Stimulated activated CD4-positive, alpha-beta T cell treated with anti-CD3 and anti-CD28 coated beads, Interleukin-15, amount 100 ng/mL, for 24 hours (primary cell): ENCODE data around the gene ASB18.
"Not testable (repeated sequence)": the region's sequence is repeated elsewhere in the genome, so short reads cannot be mapped to it uniquely, and the experiment has no call there.

Experiments
- DNase-seq: peaks from one replicate; pipeline ENCODE4 v3.0.0-alpha.2; 2020

The ASB18 gene

DNA sequence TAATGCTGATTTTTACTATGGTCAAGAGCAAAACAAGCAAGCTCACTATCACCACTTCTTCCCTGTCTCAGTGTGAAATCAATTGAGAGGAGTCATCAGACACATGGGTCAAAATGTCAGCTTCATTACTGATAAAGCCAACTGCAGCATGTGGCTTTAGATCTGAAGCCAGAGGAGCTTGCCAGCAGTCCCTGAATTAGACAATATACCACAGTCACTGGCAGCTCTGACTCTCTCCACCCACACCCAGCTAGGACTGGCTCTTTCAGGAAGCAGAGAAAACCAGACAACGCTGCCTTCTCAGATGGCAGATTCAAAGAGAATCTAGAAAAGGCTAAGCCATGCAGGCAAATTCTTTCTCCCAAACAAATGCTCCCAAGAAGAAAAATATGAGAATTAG lies 20.0 kb upstream of the ASB18 start:
- DNase-seq: no peak

DNA sequence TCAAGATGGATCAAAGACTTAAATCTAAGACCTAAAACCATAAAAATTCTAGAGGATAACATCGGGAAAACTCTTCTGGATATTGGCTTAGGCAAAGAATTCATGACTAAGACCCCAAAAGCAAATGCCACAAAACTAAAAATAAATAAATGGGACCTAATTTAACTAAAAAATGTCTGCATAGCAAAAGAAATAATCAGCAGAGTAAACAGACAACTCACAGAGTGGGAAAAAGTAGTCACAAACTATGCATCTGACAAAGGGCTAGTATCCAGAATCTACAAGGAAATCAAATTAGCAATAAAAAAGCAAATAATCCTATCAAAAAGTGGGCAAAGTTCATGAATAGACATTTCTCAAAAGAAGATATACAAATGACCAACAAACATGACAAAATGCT lies 18.2 kb upstream of the ASB18 start:
- DNase-seq: no peak

DNA sequence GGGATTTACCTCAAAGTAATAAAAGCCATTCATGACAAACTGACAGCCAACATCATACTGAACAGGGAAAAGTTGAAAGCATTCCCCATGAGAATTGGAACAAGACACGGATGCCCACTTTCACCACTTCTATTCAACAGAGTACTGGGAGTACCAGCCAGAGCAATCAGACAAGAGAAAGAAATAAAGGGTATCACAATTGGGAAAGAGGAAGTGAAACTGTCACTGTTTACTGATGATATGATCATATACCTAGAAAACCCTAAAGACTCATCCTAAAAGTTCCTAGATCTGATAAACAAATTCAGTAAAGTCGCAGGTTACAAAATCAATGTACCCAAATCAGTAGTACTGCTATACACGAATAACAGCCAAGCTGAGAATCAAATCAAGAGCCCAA lies 17.2 kb upstream of the ASB18 start:
- no peak for DNase-seq

DNA sequence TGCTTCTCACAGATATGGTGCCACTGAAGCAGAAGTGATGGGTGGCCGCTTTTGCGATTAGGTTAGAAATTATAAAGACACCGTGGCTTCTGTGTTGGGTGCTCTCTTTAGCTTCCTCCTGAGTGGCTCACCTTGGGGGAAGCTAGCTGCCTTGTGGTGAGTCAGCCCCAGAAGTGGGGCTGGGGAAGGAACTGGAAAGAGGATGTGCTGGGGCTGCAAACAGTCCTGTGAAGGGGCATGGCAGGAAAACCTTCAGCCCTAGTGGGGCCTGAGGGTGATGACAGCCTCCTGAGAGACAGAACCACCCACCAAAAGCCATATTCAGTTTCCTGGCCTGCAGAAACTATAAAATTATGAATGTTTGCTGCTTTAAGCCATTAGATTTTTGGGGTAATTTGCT lies 8.9 kb upstream of the ASB18 start:
- no peak for DNase-seq

DNA sequence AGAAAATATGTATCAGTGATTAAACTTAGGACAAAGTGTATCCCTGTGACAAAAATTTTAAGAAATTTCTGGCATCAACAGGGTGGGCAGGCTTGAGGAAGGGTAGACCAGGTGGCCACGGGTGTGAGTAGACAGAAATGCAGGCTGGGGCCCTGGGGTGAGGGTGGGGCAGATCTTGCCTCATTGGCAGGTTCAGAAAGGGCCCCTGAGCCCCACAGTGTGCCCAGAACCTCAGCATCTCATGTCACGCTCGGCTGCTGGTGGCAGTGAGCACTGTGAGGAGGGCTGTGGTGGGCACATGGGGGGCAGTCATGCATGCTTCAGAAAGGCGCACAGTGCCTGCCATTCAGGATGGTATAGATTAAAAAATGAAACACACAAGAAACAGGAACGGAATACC lies 7.6 kb upstream of the ASB18 start:
- DNase-seq: no peak

DNA sequence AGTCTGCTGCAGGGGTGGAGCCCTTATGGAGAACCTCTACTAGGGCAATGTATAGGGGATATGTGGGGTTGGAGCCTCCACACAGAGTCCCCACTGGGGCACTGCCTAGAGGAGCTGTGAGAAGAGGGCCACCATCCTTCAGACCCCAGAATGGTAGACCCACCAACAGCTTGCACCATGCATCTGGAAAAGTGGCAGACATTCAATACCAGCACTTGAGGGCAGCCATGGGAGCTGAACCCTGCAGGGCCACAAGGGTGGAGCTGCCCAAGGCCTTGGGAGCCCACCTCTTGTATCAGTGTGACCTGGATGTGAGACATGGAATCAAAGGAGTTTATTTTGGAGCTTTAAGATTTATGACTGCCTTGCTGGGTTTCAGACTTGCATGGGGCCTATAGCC lies 5.7 kb upstream of the ASB18 start:
- DNase-seq: not testable (repeated sequence)

DNA sequence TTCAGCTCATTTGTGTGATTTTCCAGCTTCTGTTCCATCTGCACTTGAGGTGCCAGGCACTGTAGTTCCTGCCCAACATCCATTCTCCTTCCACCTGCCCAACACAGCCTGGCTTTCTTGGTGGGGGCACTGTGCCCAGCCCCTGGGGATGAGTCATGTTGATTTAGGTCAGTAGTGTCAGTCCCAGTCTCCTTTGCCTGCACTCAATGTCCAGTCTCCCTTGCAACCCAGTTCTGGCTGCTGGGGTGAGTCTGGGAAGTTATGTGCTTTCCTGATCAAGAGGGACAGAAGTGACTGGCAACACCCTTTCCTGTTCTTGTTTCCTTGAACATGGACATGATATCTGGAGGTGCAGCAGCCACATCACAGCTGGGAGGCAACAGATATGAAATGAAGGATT lies 1.5 kb upstream of the ASB18 start:
- no peak for DNase-seq

DNA sequence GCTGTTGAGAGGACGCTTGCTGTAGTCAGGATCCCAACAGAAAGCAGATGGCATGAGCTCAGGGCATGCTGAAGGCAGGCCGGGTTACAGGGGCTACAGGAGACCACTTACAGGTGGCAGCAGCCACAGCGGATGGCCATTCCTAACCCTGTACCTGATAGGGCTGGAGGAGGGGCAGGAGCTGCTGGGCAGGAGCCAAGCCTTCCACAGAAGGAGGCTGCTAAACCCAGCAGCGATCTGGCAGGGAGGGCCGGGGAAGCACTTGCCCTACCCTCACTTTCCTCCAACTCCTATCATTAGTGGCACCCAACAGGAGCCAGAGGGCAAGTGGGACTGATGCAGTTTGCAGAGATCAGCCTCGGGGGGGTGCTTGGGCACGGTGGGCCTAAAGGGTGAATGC lies 2.0 kb downstream of the ASB18 start:
- no peak for DNase-seq

DNA sequence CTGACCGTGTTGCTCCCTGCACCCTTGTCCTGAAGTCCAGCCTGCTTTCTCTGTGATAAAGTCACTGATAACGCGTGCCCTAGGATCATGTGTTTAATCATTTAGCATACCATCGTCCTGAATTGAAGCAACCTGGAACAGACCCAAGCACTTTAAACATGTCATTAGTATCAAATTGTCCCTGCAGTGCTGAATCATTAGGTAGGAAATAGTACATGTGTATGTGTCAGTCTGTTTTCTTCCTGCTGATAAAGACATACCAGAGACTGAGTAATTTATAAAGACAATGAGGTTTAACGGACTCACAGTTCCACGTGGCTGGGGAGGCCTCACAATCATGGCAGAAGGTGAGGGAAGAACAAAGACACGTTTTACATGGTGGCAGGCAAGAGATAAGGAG lies 2.8 kb downstream of the ASB18 start:
- no peak for DNase-seq

DNA sequence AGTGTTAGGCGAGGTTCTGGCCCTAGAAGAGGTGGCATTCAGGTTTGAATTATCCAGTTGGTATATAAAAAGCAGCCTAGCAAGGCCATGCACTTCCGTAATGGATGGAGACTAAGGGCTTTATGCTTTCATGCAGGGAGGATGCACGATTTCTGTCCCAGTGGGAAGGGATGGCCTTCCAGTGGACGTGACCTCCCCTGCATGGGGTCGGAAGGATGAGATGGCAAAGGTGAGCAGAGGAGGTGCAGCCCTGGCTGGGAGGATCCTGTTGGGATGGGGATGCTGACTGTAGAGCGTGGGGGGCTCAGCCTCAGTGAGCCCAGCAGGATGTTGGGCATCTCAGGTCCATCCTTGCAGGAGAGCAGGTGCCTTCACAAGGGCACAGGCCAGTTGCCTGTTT lies 4.8 kb downstream of the ASB18 start:
- DNase-seq: no peak

DNA sequence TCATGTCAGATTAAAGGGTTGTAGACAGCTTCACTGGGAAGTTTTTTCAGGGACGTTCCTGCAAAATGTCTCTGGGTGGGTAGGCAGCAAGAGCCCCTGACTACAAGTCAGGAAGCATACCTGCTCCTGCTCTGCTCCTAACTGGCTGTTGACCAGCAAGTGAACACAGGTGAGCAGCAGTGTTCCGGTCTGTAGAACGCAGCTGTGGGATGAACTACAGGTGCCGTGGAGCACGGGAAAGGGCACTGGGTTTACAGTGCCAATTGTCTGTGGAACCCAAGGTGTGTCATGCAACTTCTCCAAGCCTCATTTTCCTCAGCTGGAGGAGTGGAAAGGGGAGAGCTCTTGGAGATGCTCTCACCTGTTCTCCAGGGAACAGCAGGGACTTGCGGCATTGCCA lies 6.6 kb downstream of the ASB18 start:
- DNase-seq: no peak

DNA sequence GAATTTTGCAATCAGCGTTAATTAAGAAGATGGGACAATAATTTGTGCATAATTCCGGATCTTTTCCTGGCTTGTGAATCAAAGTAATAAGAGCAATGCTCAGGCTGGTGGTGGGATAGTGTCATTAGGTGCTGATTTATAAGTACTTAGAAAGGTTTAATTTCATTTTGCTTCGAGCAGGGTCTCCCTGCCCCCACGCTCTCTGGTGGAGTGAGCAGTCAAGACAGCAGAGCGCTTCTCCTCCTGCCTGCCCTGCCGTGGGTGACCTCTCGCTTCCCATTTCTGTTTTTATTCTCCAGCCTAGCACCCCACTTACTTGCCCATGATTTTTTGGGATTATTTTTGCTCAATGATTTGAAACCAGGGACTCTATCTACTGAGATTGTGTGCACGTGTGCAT lies 7.1 kb downstream of the ASB18 start:
- DNase-seq: no peak

DNA sequence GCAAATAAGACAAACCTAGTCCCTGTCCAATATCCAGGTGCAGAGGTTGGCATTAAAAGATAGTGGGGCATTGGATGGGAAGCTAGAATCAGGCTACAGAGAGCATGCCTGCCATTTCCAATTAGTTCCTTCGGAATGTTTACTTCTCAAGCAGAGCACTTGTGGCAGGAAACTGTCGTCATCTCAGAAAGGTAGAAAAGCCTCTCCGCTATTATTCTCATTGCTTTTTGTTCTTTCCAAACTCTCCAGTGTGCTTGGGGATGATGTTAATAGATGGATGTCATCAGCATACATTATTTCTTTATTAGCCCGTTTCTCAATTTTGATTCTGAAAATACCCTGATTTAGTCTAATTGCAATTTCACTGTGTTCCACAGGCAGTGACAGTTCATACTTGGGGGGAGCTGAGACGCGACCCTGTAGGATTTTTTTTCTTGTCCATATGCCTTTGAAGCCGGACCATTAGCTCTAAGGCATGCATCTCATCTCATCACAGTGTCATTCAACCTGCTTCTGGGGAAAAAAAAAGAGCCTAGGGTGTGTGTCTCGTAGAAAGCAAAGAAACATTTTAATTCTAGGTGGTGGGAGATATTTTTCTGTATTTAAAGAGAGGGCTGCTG lies 7.7 kb downstream of the ASB18 start:
- no peak for DNase-seq

DNA sequence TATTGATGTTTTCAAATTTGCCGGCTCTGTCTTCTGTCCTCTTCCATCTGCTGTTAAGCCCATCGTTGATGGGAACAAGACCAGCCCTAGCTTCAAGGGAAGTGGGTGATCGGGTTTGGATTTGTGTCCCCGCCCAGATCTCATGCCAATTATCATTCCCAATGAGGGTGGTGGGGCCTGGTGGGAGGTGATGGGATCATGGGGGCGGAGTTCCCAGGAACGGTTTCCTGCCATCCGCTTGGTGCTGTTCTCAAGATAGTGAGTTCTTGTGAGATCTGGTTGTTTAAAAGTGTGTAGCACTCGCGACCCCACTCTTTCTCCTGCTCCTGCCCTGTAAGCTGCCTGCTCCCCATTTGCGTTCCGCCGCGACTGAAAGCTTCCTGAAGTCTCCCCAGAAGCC lies 9.5 kb downstream of the ASB18 start:
- DNase-seq: no peak

DNA sequence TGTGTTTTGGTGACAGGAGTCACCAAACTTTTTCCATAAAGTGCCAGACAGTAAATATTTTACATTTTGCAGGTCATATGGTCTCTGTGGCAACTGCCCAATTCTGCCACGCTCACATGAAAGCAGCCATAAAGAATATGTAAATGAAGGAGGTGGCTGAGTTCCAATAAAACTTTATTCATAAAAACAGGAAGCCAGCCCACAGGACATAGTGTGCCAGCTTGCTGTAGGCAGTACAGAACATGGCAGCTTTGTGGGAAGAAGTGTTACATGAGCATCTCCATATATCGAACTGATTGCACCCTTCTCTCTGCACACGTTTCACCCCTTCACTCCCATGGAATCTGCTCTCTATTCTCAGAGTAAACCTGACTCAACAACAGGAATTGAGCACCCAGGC lies 10.2 kb downstream of the ASB18 start:
- no peak for DNase-seq

DNA sequence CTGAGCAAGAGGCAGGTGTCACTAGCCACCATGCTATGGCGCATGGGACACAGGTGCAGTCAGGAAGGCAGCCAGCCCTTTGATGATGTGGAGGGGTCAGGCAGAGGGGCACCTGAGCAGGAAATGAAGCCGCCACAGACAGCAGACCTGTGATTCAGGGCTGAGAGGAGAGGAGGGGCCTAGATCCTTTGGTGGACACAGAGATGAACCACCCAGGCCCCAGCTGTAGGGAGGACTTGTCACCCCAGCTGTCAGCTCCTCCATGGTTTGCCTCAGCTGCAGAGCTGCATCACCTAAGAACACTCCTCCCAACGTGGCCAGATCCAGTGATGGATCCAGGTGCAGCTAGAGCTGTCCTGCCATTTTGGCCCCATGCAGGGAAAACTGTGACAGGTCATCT lies 11.6 kb downstream of the ASB18 start:
- no peak for DNase-seq

DNA sequence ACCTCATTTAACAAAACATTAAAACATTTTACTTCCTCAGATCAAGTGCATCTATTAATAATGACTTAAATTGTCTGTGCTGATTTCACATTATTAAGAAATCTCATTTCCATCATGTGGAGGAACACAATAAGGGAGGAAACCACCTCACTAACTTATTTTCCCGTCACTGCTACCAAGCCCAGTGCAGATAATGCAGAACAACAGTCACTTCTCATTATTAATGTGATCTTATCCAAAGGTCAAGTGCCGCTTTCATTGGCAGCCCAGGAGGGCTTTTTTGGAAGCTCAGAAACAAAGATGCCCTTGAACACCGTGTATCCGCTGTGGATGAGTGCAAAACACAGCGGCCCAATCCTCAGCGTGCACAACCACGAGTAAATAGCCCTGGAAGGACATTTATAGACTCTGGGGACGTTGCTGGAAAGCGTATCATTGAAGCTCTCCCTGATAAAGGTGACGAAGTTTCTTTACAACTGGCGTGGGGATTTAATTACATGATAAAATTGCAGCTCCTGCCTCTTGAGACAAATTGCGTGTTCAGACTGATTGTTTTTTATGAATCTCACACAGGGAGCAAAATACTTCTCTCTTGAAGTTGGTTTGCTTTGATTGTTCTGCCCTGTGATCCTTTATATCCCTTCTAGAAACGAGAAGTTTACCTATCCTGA lies 13.2 kb downstream of the ASB18 start:
- DNase-seq: no peak

DNA sequence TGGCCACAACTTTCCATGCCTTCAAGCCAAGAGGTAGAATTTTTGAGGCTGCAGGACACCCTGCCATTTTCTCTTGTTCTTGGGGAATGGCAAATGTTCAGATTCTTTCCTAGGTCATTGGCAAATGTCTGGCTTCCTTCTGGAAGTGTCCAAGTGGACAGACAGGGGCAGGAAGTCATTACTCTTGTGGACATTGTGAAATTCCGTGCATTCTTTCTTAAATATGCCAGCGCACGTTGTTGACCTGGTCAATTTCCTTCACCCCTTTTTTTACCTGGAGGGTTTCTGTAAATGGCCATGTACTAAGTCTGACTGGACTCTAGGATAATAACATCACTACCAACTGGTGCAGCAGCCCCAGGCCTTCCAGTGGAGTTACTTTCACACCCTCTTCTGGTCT lies 13.9 kb downstream of the ASB18 start:
- DNase-seq: no peak

DNA sequence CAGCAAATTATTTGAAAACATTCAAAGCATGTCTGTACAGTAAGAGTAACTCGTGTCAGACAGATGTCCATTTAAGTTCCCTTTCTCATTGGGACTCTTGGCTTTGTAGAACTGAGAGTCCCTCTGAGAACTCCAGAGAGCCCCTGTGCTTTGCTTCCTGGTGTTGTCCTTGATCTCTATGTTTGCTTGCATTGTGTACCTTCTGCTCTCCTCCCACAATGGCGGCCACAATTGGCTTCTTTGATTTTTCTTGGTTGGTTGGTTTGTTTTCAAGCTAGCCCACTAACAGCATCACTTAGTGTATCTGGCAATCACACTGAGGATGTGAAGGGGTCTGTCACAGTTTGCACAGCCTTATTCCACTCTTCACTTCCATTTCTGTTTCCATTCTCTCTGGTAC lies 15.1 kb downstream of the ASB18 start:
- DNase-seq: no peak

DNA sequence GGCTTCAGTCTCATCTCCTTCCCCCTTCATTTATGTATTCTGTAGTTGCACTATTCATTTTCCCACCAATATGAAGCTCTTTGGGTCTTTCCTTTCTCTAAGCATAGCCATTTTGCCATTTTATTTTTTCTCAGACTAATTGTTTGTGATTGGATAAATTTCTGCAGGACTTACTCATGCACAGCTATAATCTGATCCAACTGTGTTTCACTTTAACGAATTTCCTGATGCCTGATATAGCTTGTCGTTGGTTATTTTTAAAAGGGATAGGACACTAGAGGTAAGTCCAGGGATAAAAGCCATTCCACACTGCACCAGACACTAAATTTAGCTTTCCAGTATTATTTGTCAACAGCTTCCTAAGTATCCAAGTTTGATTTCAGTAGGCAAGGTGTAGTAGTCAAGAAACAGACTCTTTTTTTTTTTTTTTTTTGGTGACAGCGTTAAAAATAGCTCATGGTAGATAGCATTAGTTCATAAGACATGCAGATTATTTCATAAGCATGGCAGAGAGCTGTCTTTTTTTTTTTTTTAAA lies 17.4 kb downstream of the ASB18 start:
- DNase-seq: no peak

DNA sequence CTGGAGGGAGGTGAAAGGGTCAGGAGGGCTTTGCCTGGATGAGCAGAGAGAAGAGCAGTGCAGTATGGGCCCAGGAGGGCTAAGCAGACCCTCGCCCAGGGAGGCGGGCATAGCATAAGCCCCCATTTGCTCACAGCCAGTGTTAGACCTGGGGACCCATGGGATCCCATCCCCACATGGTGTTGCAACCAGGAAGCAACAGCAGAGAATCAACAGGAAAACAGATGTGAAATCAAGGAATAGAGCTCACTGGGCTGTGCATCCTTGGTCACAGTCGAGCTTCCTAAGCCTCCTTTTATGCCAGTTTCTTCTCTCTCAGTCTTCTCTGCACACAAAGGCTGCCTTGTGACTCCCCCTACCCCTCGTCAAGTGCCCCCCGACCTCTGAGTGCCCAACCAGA lies 19.9 kb downstream of the ASB18 start:
- no peak for DNase-seq

DNA sequence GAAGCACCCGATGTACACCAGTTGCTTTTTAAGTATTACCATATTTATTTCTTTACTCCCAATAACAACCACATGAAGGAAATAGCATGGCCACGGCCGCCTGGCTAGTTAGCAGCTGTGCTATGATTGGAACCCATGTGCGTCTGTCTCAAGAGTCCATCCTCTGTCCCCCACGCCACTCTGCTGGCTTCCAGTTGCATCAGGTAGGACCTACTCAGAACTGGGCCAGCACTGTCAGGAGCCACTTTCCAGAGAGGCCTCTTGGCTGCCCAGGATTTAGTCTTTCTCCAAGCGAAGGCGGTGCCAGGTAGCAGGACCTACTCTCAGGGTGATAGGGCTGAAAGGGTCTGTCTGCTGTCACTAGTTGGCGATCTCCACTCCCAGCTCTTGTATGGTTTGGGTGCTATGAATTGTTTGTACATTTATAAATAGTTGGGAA lies 22.1 kb downstream of the ASB18 start:
- no peak for DNase-seq

DNA sequence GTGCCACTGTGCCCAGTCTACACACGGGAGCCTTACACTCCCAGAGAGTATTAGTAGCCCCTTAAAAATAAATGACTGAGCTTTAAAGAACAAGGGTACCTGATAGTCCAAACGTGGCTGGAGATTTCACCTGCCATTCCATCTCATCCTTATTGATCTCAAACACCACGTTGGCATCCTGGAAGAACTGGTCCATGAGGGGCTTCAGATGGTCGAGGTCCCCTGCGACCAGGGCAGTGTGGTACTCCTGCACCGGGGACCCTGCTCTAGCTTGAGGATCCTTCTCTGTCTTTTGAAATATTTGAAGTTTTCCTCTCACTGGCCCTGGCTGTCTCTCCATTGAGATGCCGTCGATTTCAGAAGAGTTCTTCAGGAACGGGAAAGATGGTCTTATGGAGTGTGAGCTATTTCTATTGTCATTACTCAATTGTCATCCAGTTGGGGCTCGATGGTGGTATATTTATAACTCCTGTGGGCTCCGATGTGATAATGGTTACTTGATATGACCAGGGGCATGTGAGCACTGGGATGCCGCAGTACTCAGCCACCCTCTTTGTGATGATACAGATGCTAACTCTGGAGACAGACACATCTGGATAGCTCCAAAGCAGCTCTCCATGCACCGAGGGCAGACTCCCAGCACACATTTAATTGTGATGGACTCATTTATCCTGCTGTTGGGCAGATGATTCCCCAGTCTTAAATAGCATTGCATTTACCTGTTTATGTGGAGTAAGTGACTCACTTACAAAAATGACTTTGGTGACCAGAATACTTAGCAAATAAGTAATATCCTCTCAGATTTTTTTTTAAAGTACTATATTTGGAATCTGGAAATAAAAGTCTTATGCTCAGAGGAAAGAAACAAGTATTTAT lies 22.8 kb downstream of the ASB18 start:
- DNase-seq: no peak
